ENCODE results near the gene AGPAT4. TPM values are rescaled to one million over a fixed set of nuclear protein-coding genes. Genes with fewer than 3 reads are reported as not detected.

Gene AGPAT4
- total RNA-seq, 1 donor from 2014 or later = 54.2 TPM

DNA sequence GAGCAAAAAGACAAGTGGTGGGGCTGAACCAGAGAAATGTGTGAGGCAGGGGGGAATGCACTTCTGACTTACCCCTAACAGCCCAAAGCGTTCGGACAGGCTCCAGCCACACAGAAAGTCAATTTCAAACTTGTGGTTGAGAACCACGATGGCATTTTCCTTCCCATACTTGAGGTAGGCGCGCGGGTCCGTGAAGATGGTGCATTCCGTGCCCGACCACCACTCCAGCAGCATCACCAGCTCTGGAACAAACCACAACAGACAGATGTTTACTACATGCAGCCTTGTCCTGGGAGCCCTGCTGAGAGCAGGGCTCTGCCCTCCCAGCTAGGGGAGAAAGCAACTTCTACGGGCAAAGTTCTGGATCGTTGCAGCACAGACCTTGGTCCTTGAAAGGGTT is 107.7 kb downstream of the AGPAT4 start:
- no peak for DNase-seq (ENCODE audit: low spot score)

DNA sequence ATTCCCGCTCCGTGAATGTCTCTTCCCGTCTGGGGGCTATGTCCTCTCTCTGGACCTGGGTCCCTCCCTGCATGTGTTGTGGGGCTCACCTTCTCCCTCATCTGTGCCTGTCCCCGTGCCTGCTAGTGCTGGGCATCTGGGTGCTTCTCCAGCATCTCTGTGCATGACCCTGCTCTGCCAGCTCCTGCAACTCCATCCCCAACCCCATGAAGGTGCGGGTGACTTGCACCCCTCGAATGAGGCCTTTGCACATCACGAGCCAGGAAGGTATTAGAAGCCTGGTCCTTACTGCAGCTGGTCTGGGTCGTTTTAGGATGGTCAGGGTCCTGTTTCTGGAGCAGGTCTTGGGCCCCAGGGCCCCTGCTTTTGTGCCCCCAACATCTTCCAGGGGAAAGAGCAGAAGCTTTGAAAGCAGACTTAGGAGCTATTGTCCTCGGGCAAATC is 109.7 kb downstream of the AGPAT4 start:
- no peak for DNase-seq (ENCODE audit: low spot score)

DNA sequence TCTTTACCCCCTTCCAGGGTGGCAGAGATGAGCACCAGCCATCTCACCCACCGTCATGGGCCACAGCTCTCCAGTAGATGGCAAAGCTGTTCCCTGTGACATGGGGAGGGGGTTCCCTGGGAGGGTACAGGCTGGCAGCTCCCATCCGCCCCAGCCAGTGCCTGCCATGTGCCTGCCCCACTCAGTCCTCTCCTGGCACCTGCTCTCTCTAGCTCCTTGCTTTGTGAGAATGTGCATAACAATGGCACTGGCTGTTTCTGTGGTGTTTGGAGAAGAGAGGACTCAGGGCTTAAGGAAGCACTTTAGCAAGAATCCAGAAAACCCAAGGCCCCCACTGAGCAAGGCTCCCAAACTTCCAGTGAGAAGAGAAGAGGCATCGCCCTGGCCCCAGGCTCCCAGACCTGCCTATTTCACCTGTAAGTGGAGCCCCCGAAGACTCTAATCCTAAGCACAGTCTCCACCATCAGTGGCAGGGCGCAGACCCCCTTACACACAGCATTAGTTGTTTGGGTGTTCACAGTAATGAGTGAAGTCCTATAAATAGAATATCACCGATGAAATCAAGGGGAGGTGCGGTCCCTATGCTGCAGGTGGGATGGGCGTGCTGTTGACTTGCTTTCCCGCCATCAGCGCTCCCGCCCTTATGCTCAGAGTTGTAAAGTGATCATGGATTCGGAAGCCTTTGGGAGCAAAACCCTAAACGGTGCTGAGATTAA is 110.2 kb downstream of the AGPAT4 start:
- no peak for DNase-seq (ENCODE audit: low spot score)

DNA sequence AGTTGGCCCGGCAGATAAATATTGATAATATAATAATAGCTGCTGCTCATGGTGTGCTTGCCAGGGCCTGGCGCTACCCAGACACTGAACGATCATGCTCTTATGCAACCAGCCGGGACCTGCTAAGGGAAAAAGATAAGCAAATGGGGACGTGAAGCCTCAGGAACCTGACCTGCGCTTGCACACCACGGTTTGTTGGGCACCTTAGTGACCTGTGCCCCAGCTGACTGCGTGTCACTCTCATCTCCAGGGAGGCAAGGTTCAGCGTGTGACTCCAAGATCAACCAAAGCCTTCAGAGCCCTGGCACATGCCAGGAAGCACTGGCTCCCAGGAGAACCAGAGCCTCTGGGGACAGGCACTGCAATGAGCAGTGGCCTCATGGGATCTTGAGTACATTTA is 111.1 kb downstream of the AGPAT4 start:
- no peak for DNase-seq (ENCODE audit: low spot score)

DNA sequence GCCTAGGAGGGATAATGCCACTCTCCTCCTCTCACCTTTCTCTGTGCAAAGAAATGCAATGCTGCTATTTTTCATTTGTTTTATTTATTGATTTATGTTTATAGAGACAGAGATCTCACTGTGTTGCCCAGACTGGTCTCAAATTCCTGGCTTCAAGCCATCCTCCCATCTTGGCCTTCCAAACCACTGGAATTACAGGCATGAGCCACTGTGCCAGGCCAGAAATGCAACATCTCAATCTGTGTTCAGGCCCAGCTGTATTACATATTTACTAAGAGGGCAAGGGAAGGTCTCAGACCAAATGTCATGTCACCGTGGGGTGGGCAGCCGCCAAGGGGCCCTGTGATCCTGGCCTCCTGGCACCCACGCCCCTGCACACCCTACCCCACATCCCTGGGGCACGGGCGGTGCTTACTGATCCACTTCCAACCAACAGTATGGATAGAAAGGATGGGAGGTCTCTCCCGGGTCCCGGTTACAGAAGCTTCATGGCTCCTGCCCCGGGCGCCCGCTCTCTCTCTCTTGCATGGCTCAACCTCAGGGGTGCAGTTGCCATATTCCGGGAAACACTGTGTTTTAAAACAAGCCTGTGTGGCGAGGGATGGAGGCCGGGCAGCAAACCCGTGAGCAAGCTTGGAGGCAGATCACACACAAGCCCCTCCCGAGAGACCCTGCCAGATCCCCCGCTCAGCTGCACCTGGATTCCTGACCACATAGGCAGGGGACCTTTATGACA is 111.8 kb downstream of the AGPAT4 start:
- DNase-seq (ENCODE audit: low spot score) = no peak

DNA sequence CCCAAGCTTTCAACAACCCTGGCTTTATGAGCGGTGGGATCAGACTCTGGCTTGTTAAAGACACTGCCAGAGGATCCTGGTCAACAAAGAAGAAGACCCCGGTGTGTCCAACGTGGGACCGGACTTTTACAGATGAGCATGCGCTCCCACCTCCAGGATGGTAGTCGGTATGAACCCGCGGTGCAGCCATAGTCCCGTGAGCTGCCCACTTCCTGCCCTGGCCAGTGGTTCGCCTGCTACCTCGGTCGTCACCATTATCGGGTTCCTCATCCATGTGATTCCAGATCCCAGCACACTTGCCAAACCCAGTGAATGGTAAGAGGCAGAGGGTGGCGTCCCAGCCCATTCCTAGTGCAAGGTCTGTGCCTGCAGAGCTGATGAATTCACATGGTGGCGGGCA is 112.7 kb downstream of the AGPAT4 start:
- DNase-seq (ENCODE audit: low spot score) = no peak

DNA sequence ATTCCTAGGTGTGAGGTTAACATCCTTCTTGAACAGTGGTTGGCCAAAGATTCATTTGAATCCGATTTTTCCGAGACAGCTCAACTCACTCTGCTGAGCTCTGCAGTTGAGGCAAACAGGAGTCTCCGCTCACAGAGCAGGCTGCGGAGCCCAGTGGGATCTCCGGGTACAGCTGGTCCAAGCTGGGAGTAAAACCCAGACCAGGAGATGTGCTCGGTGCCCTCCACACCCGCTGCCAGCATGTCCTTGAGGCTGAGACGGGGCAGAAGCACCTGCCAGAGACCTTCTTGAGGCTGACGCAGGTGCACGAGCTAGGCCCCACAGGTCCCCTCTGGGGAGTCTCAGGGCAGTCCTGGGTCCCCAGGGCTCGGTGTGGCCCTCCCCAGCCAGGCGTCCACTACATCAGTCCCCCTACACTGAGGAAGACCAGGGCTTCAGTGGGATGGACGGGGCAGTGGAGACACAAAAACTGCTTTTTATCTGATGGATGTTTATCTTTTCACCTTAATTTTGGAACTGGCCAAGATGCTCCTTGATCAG is 119.0 kb downstream of the AGPAT4 start:
- no peak for DNase-seq (ENCODE audit: low spot score)

DNA sequence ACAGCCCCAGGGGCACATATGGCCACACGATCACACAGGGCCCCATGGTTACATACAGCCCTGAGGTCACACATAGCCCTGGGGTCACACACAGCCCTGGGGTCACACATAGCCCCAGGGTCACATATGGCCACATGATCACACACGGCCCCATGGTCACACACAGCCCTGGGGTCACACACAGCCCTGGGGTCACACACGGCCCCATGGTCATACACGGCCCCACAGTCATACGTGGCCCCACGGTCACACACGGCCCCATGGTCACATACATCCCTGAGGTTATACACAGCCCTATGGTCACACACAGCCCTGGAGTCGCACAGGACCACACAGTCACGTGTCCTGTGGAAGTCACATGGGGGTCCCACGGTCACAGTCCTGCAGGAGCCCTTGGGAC is 120.1 kb downstream of the AGPAT4 start:
- no peak for DNase-seq (ENCODE audit: low spot score)

DNA sequence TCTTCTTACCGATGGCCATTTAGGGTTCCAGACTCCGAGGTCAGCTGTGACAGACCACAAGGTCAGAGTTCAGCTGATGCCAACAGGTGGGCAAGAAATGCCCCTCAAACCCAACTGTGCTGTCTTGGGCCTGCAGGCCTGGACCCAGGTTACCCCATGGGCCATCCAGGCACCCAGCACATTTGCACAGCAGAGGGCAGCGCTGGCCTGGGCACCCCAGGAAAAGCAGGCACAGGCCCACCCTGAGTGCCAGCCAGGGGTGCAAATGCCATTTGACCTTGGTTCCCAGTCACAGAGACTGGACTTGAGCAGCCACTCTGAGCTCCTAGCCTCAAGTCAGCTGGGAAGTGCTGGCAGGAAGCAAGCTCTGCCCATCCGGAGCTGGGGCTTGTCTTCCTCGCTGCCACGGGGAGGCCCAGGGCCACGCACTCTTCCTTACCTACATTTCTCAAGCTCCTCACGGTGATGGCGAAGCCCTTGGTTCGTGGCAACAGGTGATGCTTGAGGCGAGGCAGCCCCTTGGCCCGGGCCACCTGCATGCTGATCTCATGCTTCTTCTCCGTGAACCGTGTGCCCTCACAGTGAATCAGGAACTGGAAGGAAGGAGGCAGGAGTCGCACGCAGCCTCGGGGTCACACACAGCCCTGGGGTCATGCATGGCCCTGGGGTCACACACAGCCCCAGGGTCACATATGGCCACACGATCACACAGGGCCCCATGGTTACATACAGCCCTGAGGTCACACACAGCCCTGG is 120.8 kb downstream of the AGPAT4 start:
- DNase-seq (ENCODE audit: low spot score) = no peak

DNA sequence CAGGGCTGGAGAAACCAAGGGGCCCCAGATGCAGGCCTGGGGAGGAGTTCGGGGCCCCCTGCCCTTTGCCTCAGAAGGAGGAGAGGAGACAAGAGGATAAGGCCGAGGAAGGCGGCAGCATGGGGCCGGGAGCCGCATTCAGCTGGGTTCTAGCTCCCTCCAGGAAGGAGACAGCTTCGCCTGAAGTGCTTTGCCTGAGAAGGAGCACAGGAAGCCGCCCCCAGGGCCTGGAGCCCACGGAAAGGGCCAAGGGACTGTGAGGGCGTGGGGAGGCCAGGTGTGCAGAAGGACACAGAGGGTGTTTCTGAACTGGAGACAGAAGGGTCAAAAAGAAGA is 121.4 kb downstream of the AGPAT4 start:
- no peak for DNase-seq (ENCODE audit: low spot score)

DNA sequence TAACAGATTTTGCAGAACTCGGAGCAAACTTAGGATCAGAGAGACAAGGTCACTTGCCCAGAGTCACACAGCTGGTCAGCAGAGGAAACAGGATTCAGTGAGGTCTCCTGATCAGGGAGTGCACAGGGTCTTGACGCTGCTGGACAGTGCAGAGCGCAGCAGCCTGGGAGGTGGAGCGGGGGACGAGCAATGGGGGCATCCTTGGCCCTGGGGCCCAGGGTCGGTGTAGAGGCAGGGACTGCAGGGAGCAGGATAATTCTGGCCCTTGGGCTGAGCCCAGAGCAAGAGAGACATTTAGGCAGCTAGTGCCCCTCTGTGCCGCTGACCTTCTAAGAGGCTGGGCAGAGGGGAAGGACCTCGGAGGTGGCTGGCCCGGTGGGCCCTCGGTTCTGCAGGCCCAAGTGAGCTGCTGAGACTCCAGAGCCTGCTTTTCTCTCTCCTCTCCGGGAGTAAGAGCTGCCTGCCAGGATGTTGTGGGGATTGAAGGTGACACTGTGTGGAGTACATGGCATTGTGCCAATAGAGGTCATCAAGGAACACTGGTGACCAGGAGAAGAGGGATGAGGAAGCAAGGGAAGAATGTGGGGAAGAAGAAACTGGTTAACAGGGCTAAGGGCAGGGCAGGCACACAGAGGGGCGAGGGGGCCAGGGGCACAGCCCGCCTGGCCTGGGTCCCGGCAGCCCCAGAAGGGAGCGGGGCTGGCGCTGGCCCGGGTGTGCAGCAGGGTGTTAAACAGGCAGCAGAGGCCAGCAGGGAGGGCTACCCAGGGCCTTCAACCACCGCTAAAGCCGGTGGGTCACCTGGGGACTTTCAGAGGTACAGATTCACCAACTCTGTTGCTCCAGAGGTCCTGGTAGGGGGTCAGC is 122.0 kb downstream of the AGPAT4 start:
- no peak for DNase-seq (ENCODE audit: low spot score)

DNA sequence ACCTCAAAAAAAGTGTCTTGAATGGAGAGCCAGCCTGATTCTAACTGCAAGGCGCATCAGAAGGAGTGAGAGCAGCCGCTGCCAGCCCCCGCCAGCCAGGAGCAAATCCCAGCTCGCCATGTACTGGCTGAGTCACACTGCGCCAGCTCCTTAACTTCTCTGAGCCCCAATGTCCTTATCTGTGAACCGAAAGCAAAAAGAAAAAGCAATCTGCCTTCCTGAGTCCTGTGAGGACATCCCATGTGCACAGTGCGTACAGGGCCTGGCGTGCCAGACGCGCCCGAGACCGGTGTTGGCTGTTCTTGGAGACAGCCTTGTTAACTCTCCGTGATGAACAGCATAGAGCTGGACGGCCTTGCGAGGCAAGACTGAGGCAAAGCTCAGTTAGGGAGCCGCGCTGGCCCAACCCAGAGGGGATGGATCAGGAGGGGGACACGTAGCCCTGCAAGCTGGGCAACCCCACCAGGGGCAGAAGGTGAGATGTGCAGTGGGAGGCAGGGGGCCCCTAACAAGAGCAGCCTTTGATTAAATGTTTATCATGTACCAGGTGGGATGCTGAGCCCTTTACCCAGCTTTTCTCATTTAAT is 122.7 kb downstream of the AGPAT4 start:
- no peak for DNase-seq (ENCODE audit: low spot score)

DNA sequence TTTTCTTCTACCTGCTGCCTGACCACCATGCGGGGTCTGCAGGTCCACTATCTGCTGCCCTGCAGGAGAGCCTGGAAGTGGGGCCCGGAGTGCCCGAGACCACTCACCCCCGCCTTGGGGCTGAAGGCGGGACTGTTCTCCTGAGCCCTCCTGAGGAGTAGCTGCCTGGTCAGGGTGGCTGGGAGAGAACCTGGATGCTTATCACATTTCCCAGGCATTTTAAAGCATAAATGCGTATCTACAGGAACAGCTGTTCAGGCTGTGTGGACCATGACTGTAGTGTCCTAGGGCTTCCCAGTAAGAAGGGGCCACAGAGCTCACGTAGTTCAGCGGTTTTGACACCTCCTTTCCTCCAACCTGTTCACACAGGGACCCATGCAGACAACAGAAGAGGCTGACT is 123.3 kb downstream of the AGPAT4 start:
- DNase-seq (ENCODE audit: low spot score) = no peak

DNA sequence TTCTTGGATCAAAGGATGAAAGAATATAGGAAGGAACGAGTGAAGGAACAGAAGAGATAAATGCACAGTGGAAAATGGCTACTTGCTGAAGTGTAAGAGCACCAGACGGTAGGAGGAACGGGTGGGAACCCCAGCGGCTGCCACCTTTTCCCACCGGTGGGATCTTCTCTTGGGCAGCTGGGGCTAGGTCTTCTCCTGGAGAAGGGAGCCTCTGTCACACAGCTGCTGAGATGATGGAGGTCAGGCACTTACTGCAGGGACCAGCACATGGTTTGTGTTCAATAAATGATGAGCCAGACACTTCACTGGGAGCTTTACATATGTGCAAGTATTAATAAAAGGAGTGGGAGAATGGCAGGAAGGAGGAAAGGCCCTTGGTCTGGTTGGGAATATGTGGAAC is 123.7 kb downstream of the AGPAT4 start:
- no peak for DNase-seq (ENCODE audit: low spot score)

DNA sequence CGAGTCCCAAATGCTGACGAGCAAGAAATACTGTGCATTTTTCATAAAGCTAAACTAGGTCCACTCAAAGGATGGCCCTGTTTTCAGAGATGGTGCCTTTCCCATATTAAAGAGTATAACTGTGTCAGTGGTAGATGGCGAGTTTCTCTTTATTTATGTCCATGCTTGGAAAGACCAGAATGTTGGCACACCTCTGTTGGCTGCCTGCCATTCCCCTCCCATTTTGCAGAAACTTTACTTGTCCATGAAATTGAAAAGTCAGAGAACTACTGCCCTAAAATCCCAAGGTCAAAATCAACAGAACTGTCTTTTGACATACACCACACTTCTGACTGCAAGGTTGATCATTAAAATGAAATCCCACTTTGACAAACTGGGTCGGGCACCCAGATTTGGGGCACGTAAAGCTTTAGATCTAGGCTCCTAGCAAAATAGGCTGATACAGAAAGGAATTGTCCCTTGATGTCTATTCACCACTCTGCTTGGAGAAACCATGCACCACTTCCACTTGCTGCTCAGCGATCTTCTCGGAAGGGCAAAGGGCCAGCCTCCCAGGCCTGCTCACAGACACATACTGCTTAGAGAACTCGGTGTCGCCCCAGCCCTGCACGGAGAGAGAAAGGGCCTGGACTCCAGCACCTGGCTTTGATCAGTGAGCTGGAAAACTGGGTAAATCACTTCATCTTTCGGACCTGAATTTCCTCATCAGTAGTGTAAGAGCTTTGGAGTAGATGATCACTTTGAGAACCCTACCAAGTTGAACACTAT is 130.0 kb downstream of the AGPAT4 start:
- no peak for DNase-seq (ENCODE audit: low spot score)

DNA sequence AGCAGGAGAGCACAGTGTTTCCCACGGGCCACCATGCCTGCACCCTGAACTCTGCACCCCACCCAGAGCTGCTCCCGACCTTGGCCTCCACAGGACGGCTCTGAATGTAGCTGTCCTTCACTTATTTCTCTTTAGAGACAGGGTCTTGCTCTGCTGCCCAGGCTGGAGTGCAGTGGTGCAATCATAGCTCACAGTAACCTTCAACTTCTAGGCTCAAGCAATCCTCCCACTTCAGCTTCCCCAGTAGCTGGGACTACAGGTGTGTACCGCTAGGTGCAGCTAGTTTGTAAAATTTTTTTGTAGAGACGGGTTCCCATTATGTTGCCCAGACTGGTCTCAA is 130.9 kb downstream of the AGPAT4 start:
- no peak for DNase-seq (ENCODE audit: low spot score)

DNA sequence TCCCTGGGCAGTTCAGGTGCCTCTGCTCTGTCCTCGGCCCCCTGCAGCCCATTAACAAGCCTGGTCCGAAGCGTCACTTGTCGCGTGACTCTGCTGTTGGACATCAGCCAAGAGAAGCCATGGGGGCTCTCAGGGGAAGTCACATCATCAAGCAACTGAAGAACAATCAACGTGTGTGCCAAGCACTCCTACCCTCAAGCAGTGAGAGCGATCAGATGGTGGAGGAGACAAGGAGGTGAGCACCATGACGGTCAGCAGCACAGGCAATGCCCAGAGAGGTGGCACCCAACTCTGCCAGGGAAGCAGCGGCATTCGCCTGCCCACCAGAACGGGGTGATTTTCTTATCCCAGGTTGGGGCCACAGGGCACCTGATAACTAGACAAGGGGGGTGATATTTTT is 132.7 kb downstream of the AGPAT4 start:
- no peak for DNase-seq (ENCODE audit: low spot score)

DNA sequence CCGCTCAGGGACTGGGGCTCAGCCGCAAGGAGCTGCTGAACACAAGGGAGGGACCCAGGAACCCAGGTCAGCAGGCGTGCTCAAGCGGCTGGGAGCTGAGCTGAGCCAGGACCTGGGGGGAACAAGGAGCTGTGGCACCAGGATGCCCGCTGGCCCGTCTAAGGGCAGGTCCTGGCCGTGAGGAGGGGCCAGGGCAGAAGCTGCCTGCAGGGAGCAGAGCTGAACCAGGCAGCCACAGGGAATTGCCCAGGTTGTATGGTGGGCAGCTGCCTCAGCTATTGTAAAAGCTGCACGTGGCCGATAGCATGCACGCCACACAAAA is 133.3 kb downstream of the AGPAT4 start:
- no peak for DNase-seq (ENCODE audit: low spot score)

DNA sequence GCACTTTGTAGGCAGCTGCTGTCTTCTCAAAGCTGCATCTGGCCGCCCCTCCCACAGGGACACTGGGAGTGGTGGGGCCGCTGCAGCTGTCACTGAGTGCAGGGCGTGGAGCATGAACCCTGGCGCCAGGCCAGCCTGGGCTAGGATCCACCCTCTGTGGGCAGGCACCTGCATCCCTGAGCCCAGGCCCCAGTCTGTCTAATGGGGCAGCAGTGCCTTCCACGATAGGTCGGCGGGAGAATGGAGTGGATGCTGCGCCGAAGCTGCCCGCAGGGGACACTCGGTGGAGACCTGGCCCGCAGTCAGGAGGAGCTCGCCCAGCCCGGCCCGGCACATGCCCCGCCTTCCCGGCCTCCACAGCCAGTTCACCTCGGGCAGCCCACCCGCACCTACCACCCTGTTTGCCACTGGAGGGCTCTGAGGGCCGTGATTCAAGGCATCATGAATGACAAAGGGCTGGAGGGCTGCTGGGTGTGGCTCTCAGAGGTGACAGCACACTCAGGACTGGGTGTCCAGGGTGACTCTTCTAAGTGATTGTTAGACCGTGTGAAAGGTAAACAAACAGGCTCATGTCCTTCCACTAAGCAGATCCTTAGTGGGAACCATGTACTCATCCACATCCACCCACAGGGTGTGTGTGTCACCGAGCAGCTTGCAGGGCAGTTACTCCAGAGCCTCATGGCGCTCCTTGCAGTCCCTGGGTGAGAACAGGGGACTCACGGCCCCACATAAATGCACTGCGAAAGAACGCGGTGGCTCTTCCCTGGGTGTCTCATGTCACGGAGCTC is 133.9 kb downstream of the AGPAT4 start:
- no peak for DNase-seq (ENCODE audit: low spot score)

DNA sequence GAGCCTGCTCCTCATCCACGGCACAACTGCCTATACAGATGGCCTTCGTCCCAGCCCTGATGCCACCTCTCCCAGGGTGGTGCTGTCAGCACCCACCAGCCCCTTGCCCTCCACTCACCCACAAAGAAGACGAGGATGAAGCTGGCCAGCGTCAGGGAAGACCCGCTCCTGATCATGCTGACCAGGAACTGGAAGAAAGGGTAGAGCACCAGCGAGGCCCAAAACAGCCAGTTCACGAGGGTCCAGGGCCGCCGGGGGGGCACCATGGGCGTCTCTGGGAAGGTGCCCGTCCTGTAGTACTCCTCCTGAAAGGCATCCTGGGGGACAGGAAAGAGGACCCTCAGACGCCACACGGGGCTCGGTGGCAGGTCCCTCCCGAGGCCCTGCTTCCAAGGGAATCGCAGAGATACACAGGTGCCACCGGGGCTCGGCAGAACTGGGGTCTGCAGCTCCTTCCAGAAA is 134.5 kb downstream of the AGPAT4 start:
- DNase-seq (ENCODE audit: low spot score) = no peak

Measured in umbilical cord (tissue), 2 donors.